K562 (cell line): Measurements from ENCODE around the gene SHB. TPM values are rescaled to one million over a fixed set of nuclear protein-coding genes. Genes with fewer than 3 reads are reported as not detected.

Experiments used
- ATF3 ChIP-seq, 2 experiments: fragments of 450-650 bp in 1 of 2; sonication (generic) in 1 of 2; formaldehyde crosslinking in 1 of 2; IDR thresholded peaks in 1 of 2; conservative IDR thresholded peaks in 1 of 2; 2 replicates each; pipeline versions ENCODE4 v1.6.1 to v1.8.1; 2016 to 2023; ENCODE audit warnings: mild to moderate bottlenecking in 2 of 2, moderate library complexity in 2 of 2, inconsistent platforms in 1 of 2, missing genetic modification reagents in 1 of 2
- CHD1 ChIP-seq: fragments of 200-600 bp; sonication (generic); IDR thresholded peaks from one replicate; pipeline ENCODE4 v1.6.1; 2012; ENCODE audit warnings: mild to moderate bottlenecking, moderate library complexity, low read length, inconsistent platforms
- FOS ChIP-seq: IDR thresholded peaks from 3 replicates; pipeline ENCODE4 v1.6.1; 2011; ENCODE audit not compliant: insufficient read length; ENCODE audit errors: extremely low read depth
- FOXK2 ChIP-seq, 2 experiments: fragments of 450-650 bp; IDR thresholded peaks in 1 of 2; conservative IDR thresholded peaks in 1 of 2; 2 replicates each; pipeline ENCODE4 v1.6.1; 2016; ENCODE audit warnings: low read depth in 2 of 2, mild to moderate bottlenecking in 1 of 2
- HOMEZ ChIP-seq: fragments of 250-450 bp; sonication (Bioruptor Pico); IDR thresholded peaks from 2 replicates; pipeline ENCODE4 v1.4.0; 2020; ENCODE audit warnings: mild to moderate bottlenecking, moderate library complexity
- MEF2D ChIP-seq: conservative IDR thresholded peaks from 2 replicates; pipeline ENCODE4 v1.6.1; 2016; ENCODE audit warnings: low read depth, missing genetic modification characterization, missing compliant biosample characterization
- POLR2H ChIP-seq: IDR thresholded peaks from 2 replicates; pipeline ENCODE4 v1.6.1; 2016; ENCODE audit warnings: missing genetic modification characterization, low read depth, mild to moderate bottlenecking, control low read depth, missing compliant biosample characterization, moderate library complexity
- SLC30A9 ChIP-seq: fragments of 250-450 bp; sonication (Bioruptor Pico); IDR thresholded peaks from 2 replicates; pipeline ENCODE4 v1.8.0; 2022; ENCODE audit warnings: mild to moderate bottlenecking, moderate library complexity
- STAT5B ChIP-seq: fragments of 250-450 bp; sonication (Bioruptor Pico); IDR thresholded peaks from 2 replicates; pipeline ENCODE4 v1.8.0; 2021; ENCODE audit warnings: mild to moderate bottlenecking, inconsistent platforms
- THAP12 ChIP-seq: fragments of 250-450 bp; sonication (Bioruptor Pico); IDR thresholded peaks from 2 replicates; pipeline ENCODE4 v1.9.0; 2021; ENCODE audit warnings: mild to moderate bottlenecking, inconsistent platforms
- WHSC1 ChIP-seq: IDR thresholded peaks from one replicate; pipeline ENCODE4 v1.6.1; 2012; ENCODE audit warnings: low read length, control low read depth, inconsistent platforms
- ZFX ChIP-seq: sonication (generic); formaldehyde crosslinking; IDR thresholded peaks from 2 replicates; pipeline ENCODE4 v1.8.0; 2022; ENCODE audit warnings: mild to moderate bottlenecking, missing genetic modification reagents, moderate library complexity
- polyA plus RNA-seq, 8 experiments: library from polyadenylated mRNA; depleted of rRNA in 4 of 8; stranded (reverse) in 5 of 8; unstranded in 3 of 8; fragments of >200 nt; fragmentation: Nextera tagmentation in 2 of 8; fragmentation: Illumina TruSeq in 1 of 8; extraction: Ambion mirVana in 2 of 8; extraction: Trizol in 1 of 8; gene quantifications; 2 replicates each; pipeline versions ENCODE4 v1.2.1 to v1.2.3, GENCODE V29; 2011 to 2014; ENCODE audit warnings: inconsistent platforms in 1 of 8, missing spikeins in 1 of 8
- total RNA-seq, 7 experiments: library from RNA; depleted of rRNA in 6 of 7; stranded (reverse); fragments of >200 nt in 6 of 7; fragmentation: Illumina TruSeq in 2 of 7; extraction: Trizol in 2 of 7; gene quantifications; 2 replicates each; pipeline versions ENCODE4 v1.2.1 to v1.2.3, GENCODE V29; 2011 to 2021; ENCODE audit warnings: low replicate concordance in 1 of 7

SHB gene
- total and polyA plus RNA-seq, 9 of the 15 experiments (the other 6 are each of a cell fraction or from before 2014, with no cell fraction given), result 0.78 to 16.0 (median 5.3) TPM

- no peak for TF ChIP-seq HOMEZ
- TF ChIP-seq FOXK2 (conservative IDR thresholded peaks at IDR 0.05 in 1 of 2, IDR thresholded peaks at IDR 0.05 in 1 of 2; ENCODE audit: low read depth in 2 of 2), result no peak
- TF ChIP-seq POLR2H, result no peak
- no peak for TF ChIP-seq MEF2D (tag)
- no peak for TF ChIP-seq STAT5B
- TF ChIP-seq ATF3 (IDR thresholded peaks at IDR 0.05), result no peak
- TF ChIP-seq ATF3 (CRISPR knock-in tag; conservative IDR thresholded peaks at IDR 0.05), result no peak
- TF ChIP-seq SLC30A9, result no peak
- peak; percentile 49 for TF ChIP-seq WHSC1
- TF ChIP-seq FOS, result no peak
- no peak for TF ChIP-seq ZFX (CRISPR knock-in tag)
- TF ChIP-seq CHD1, result no peak
- no peak for TF ChIP-seq THAP12 (CRISPR knock-in tag)
Observed at GRCh38 chr9:38037981-38038306, 31.1 kb downstream of the SHB start (continued).
